GM18520 (cell line): Measurements from ENCODE around the gene LCN12.
A peak's percentile ranks its signal among the peaks of the same experiment; 100 is the strongest.

Experiments used
- ATAC-seq: cut with Tn5 transposase; IDR thresholded peaks from one replicate; pipeline ENCODE4 v1.9.1; 2021; ENCODE audit not compliant: unreplicated experiment

LCN12 gene

GRCh38 chr9:136944519-136945332, 7.3 kb upstream of the LCN12 start, which contains the start of the genes C8G and FBXW5:
Gene C8G, plus strand, starts transcription at chr9:136945243. Its CDS starts 78 bp downstream, at chr9:136945321.
Gene FBXW5, minus strand, starts transcription at chr9:136944738. Its CDS starts 655 bp downstream, at chr9:136944083.
- ATAC-seq: peak; percentile 77

- ATAC-seq: no peak
Observed at GRCh38 chr9:136945333-136946227, 6.5 kb upstream of the LCN12 start.

GRCh38 chr9:136946228-136947027, 5.6 kb upstream of the LCN12 start:
- no peak for ATAC-seq

GRCh38 chr9:136947028-136947891, 4.8 kb upstream of the LCN12 start:
- ATAC-seq: no peak

- no peak for ATAC-seq
Observed at GRCh38 chr9:136947955-136948510, 4.0 kb upstream of the LCN12 start.

- no peak for ATAC-seq
Observed at GRCh38 chr9:136949239-136949816, 2.7 kb upstream of the LCN12 start.

GRCh38 chr9:136949817-136950655, 2.0 kb upstream of the LCN12 start:
- peak; percentile 76 for ATAC-seq

GRCh38 chr9:136950656-136951276, 1.3 kb upstream of the LCN12 start:
- ATAC-seq: no peak

- no peak for ATAC-seq
Observed at GRCh38 chr9:136952321-136952850, 313 bp downstream of the LCN12 start.

GRCh38 chr9:136952876-136953770, 1.1 kb downstream of the LCN12 start:
- ATAC-seq: no peak

- no peak for ATAC-seq
Observed at GRCh38 chr9:136953771-136954269, 1.7 kb downstream of the LCN12 start.

- ATAC-seq: no peak
Observed at GRCh38 chr9:136954270-136955083, 2.4 kb downstream of the LCN12 start.

GRCh38 chr9:136955202-136955942, 3.3 kb downstream of the LCN12 start:
- ATAC-seq: no peak

- ATAC-seq: no peak
Observed at GRCh38 chr9:136955943-136956335, 3.9 kb downstream of the LCN12 start.

GRCh38 chr9:136956604-136957003, 4.5 kb downstream of the LCN12 start:
- no peak for ATAC-seq
